Lower lobe of right lung (tissue), 2 donors: ENCODE results near the gene FAM89B. TPM values are rescaled to one million over a fixed set of nuclear protein-coding genes. Genes with fewer than 3 reads are reported as not detected.

Experiments
- ATAC-seq, 2 donors: fragments of 200-7000 bp; cut with Tn5 transposase; one replicate each; pipeline ENCODE4 v1.9.1; 2020 to 2022; ENCODE audit warnings: mild to moderate bottlenecking in 2 of 2, moderate library complexity in 2 of 2
- DNase-seq: peaks from one replicate; pipeline ENCODE4 v3.0.0-alpha.2; 2020
- H3K27ac ChIP-seq: fragments of 200-600 bp; one replicate; pipeline ENCODE4 v1.8.0; 2022
- H3K27me3 ChIP-seq: fragments of 200-600 bp; one replicate; pipeline ENCODE4 v1.8.0; 2022; ENCODE audit warnings: low read depth
- H3K36me3 ChIP-seq: fragments of 200-600 bp; one replicate; pipeline ENCODE4 v1.8.0; 2022; ENCODE audit warnings: mild to moderate bottlenecking
- H3K4me1 ChIP-seq: fragments of 200-600 bp; one replicate; pipeline ENCODE4 v1.8.0; 2022
- H3K4me3 ChIP-seq: fragments of 200-600 bp; one replicate; pipeline ENCODE4 v1.8.0; 2022; ENCODE audit warnings: mild to moderate bottlenecking
- H3K9me3 ChIP-seq: fragments of 200-600 bp; one replicate; pipeline ENCODE4 v1.8.0; 2022
- intact Hi-C: fragments of 100-400 bp; cut with DNase I; formaldehyde crosslinking; loops from one replicate; pipeline ENCODE4 v1.11.0; 2022
- total RNA-seq: library from RNA; stranded (reverse); fragmentation: NEBNext Ultra II Directional; extraction: Animal tissue kit (Norgen Biotek cat#: 25700); gene quantifications from one replicate; pipeline ENCODE4 v1.2.1, GENCODE V29; 2021
- TF ChIP-seq, protein P1 (sequence below): fragments of 200-600 bp; IDR thresholded peaks from one replicate; pipeline ENCODE4 v1.8.0; 2022; ENCODE audit warnings: antibody characterized with exemption, mild to moderate bottlenecking
- donor health status: DM: no; HTN: yes; CAD: no; lungs with severe emphysema.

The FAM89B gene
- total RNA-seq, 1 donor from 2014 or later, result 48.6 TPM

DNA sequence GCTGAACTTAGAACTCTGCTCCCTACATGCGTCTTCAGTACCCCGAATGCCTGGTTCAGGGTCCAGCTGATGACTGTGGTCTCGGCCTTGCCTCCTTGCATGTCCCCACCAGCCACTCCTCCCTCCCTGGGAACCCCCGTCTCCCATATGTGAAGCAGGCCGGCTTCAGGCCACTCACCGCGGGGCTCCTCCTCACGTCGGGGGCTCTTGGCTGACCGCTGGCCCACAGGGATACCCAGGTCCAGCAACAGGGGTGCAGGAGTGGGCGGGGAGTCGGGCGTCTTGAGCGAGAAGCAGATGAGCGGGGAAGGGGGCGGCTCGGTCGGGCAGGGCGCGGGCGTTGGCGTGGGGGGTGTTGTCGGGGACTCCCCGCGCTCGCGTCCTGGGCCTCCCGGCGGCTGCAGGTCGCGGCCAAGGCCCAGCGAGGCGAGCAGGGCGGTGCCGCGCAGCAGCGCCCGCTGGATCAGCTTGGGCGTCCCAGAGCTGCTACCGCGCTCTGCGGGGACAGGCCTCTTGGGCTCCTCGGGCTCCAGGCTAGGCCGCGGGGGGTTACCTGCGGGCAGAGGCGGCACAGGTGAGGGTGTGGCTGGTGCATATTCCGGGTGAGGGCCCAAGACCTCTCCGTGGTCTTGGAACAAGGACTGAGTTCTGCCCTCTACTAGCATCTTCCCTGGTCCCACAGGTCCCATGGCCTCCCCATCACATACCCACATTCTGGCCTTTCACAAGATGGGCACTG lies 27.0 kb downstream of the FAM89B start:
- Histone ChIP-seq H3K9me3 (no peaks in the 10 kb centered on the region), H3K27ac (no peak overlapping the region), H3K4me3 (no peak overlapping the region), H3K36me3 (peaks cover 78% of the 10 kb centered on the region), H3K4me1 (peaks cover 15% of the 10 kb centered on the region), H3K27me3 (no peaks in the 10 kb centered on the region)
- TF ChIP-seq, protein P1, sequence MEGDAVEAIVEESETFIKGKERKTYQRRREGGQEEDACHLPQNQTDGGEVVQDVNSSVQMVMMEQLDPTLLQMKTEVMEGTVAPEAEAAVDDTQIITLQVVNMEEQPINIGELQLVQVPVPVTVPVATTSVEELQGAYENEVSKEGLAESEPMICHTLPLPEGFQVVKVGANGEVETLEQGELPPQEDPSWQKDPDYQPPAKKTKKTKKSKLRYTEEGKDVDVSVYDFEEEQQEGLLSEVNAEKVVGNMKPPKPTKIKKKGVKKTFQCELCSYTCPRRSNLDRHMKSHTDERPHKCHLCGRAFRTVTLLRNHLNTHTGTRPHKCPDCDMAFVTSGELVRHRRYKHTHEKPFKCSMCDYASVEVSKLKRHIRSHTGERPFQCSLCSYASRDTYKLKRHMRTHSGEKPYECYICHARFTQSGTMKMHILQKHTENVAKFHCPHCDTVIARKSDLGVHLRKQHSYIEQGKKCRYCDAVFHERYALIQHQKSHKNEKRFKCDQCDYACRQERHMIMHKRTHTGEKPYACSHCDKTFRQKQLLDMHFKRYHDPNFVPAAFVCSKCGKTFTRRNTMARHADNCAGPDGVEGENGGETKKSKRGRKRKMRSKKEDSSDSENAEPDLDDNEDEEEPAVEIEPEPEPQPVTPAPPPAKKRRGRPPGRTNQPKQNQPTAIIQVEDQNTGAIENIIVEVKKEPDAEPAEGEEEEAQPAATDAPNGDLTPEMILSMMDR, result no peak
- intact Hi-C loops, result no loop called here
- ATAC-seq (no peak), DNase-seq (no peak)

DNA sequence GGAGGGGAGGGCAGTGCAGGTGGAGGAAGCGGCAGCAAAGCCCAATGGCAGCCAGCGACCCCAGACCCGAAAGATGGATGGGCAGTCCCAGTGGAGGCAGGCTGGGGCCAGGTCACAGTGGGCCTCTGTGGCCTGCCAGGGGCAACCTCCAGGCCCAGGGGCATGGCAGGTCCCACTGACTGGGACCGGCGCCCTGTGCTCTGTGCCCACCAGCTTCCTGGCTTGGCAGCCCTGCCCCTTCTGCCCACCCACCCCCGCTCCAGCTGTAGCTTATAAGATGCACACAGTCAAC lies 27.6 kb downstream of the FAM89B start:
- H3K9me3 ChIP-seq, result no peaks in the 10 kb centered on the region
- DNase-seq, result no peak
- TF ChIP-seq, protein P1, result no peak
- intact Hi-C loops, result no loop called here
- no peak overlapping the region for H3K27ac ChIP-seq
- no peak overlapping the region for H3K4me3 ChIP-seq
- no peaks in the 10 kb centered on the region for H3K27me3 ChIP-seq
- no peak for ATAC-seq
- H3K36me3 ChIP-seq, result peaks cover 83% of the 10 kb centered on the region
- H3K4me1 ChIP-seq, result peaks cover 11% of the 10 kb centered on the region

GRCh38 chr11:65604258-65604657 lies 31.9 kb downstream of the FAM89B start:
- peaks cover 98% of the 10 kb centered on the region for H3K36me3 ChIP-seq
- intact Hi-C loops, result no loop called here
- DNase-seq, result no peak
- H3K27me3 ChIP-seq, result no peaks in the 10 kb centered on the region
- H3K27ac ChIP-seq, result no peak overlapping the region
- peaks cover 25% of the 10 kb centered on the region for H3K4me1 ChIP-seq
- TF ChIP-seq, protein P1, result no peak
- ATAC-seq, result no peak
- no peaks in the 10 kb centered on the region for H3K9me3 ChIP-seq
- H3K4me3 ChIP-seq, result no peak overlapping the region

- peaks cover 86% of the 10 kb centered on the region for H3K36me3 ChIP-seq
Measured at GRCh38 chr11:65606876-65607613, 34.7 kb downstream of the FAM89B start.

DNA sequence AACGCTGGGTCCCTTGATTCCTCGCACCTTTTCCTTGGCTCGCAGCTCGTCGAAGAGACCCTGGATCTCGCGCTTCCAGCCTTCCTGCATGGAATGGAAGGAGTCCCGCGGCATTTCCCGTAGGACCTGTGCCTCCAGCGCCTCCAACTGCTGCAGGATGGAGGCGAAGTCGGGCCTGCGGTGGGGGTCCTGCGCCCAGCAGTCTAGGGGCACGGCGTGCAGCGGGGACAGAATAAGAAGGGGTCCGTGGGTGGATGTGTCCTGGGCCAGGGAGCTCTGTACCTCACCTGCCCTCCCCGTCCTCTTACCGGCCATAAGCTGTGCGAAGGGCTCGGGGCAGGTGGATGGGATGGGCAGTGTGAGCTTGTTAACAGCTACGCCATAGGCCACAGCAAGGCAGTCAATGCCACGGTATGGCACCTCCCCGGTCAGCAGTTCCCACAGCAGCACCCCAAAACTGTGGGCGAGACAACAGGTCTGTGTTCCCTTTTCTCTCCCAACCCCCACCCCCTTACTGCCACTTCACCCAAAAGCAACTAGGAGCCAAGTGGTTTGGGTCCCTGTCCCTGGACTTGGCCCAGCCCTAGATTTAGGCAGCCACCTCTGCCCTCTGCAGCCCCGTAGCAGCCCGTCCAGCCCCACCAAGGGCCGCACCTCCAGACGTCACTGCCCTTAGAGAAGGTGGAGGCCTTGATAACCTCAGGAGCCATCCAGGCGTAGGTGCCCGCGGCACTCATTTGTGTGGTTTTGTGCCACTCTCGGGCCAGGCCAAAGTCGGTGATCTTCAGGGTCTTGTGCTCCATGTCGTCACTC lies 35.5 kb downstream of the FAM89B start:
- Histone ChIP-seq H3K36me3 (peaks cover 86% of the 10 kb centered on the region), H3K9me3 (no peaks in the 10 kb centered on the region), H3K27ac (peak overlapping the region; percentile 44), H3K4me3 (peak overlapping the region; percentile 38), H3K4me1 (peaks cover 59% of the 10 kb centered on the region), H3K27me3 (no peaks in the 10 kb centered on the region)
- intact Hi-C loops, result no loop called here
- ATAC-seq (no peak), DNase-seq (no peak)
- TF ChIP-seq, protein P1, result no peak

More at GRCh38 chr11:65606876-65607613, 34.7 kb downstream of the FAM89B start:
- H3K9me3 ChIP-seq, result no peaks in the 10 kb centered on the region
- peaks cover 52% of the 10 kb centered on the region for H3K4me1 ChIP-seq
- TF ChIP-seq, protein P1, result no peak
- peak overlapping the region; percentile 68 for H3K27ac ChIP-seq
- ATAC-seq, result peak; percentile 96 to 97
- DNase-seq, result peak; percentile 94
- no peaks in the 10 kb centered on the region for H3K27me3 ChIP-seq
- intact Hi-C loops, result no loop called here
- peak overlapping the region; percentile 38 for H3K4me3 ChIP-seq
